Activated CD4-positive, alpha-beta T cell treated with anti-CD3 and anti-CD28 coated beads, Interleukin-2, amount 50 U/mL, for 16 hours (primary cell): ENCODE measurements around the gene AGPAT2.
"Not testable (repeated sequence)": the region's sequence is repeated elsewhere in the genome, so short reads cannot be mapped to it uniquely, and the experiment has no call there.

Experiments
- DNase-seq: peaks from one replicate; pipeline ENCODE4 v3.0.0-alpha.2; 2020

Gene AGPAT2

GRCh38 chr9:136643596-136644342 is 43.5 kb downstream of the AGPAT2 start:
- DNase-seq, result no peak

- no peak for DNase-seq
Observed at GRCh38 chr9:136642439-136642921, 44.8 kb downstream of the AGPAT2 start.

- DNase-seq, result no peak
Observed at GRCh38 chr9:136640171-136641111, 46.8 kb downstream of the AGPAT2 start.

GRCh38 chr9:136634904-136635303 is 52.4 kb downstream of the AGPAT2 start:
- DNase-seq, result no peak

GRCh38 chr9:136632491-136633106 is 54.7 kb downstream of the AGPAT2 start:
- not testable (repeated sequence) for DNase-seq

- DNase-seq, result not testable (repeated sequence)
Observed at GRCh38 chr9:136632072-136632471, 55.2 kb downstream of the AGPAT2 start.

GRCh38 chr9:136631038-136632000 is 55.9 kb downstream of the AGPAT2 start:
- DNase-seq, result peak; percentile 68

- no peak for DNase-seq
Observed at GRCh38 chr9:136630662-136630992, 56.6 kb downstream of the AGPAT2 start.

GRCh38 chr9:136629879-136630661 is 57.2 kb downstream of the AGPAT2 start:
- peak; percentile 51 for DNase-seq

GRCh38 chr9:136629001-136629878 is 58.0 kb downstream of the AGPAT2 start:
- DNase-seq, result no peak

- no peak for DNase-seq
Observed at GRCh38 chr9:136628268-136628667, 59.0 kb downstream of the AGPAT2 start.

- no peak for DNase-seq
Observed at GRCh38 chr9:136627703-136628102, 59.6 kb downstream of the AGPAT2 start.

GRCh38 chr9:136626740-136627642 is 60.3 kb downstream of the AGPAT2 start:
- DNase-seq, result no peak

GRCh38 chr9:136626066-136626725 is 61.1 kb downstream of the AGPAT2 start:
- DNase-seq, result no peak

- no peak for DNase-seq
Observed at GRCh38 chr9:136625101-136626065, 61.9 kb downstream of the AGPAT2 start.

GRCh38 chr9:136624184-136624951 is 62.9 kb downstream of the AGPAT2 start:
- DNase-seq, result no peak

GRCh38 chr9:136623842-136624183 is 63.4 kb downstream of the AGPAT2 start:
- DNase-seq, result no peak
